Stomach (tissue), 9 donors: ENCODE results near the gene LEFTY2. TPM values are rescaled to one million over a fixed set of nuclear protein-coding genes. Genes with fewer than 3 reads are reported as not detected.

Source experiments
- DNase-seq, 2 donors: peaks; one replicate each; pipeline versions ENCODE4 v3.0.0 to v3.0.0-alpha.2; 2013 to 2019
- H3K27ac ChIP-seq, 5 donors: fragments of 200-600 bp in 4 of 5; sonication (generic) in 4 of 5; one replicate each; pipeline ENCODE4 v1.5.1; 2013 to 2019; ENCODE audit warnings: mild to moderate bottlenecking in 1 of 5, moderate library complexity in 1 of 5
- H3K27me3 ChIP-seq, 3 donors: fragments of 200-600 bp; sonication (generic); one replicate each; pipeline ENCODE4 v1.5.1; 2017 to 2019; ENCODE audit warnings: mixed run types in 1 of 3
- H3K36me3 ChIP-seq, 4 donors: fragments of 200-600 bp; sonication (generic); 1 replicate in 3 of 4; 2 replicates in 1 of 4; pipeline ENCODE4 v1.5.1; 2016 to 2019
- H3K4me1 ChIP-seq, 4 donors: fragments of 200-600 bp; sonication (generic); one replicate each; pipeline ENCODE4 v1.5.1; 2016 to 2019
- H3K4me3 ChIP-seq, 4 donors: fragments of 200-600 bp; sonication (generic) in 3 of 4; one replicate each; pipeline ENCODE4 v1.5.1; 2016 to 2019; ENCODE audit warnings: mild to moderate bottlenecking in 1 of 4
- H3K9me3 ChIP-seq, 4 donors: fragments of 200-600 bp; sonication (generic); one replicate each; pipeline ENCODE4 v1.5.1; 2016 to 2019
- CTCF ChIP-seq, 7 experiments: fragments of 450-650 bp in 4 of 7; fragments of 200-600 bp in 3 of 7; sonication (generic) in 3 of 7; IDR thresholded peaks; one replicate each; pipeline ENCODE4 v1.5.1; 2016 to 2019; ENCODE audit warnings: antibody characterized with exemption in 7 of 7, control low read depth in 2 of 7, mild to moderate bottlenecking in 1 of 7
- EP300 ChIP-seq: sonication (generic); formaldehyde crosslinking; IDR thresholded peaks from one replicate; pipeline ENCODE4 v1.6.1; 2017; ENCODE audit warnings: antibody characterized with exemption
- POLR2A ChIP-seq, 4 donors: fragments of 450-650 bp; IDR thresholded peaks; one replicate each; pipeline ENCODE4 v1.6.1; 2016; ENCODE audit warnings: antibody characterized with exemption in 4 of 4, control low read depth in 2 of 4, mild to moderate bottlenecking in 1 of 4, moderate library complexity in 1 of 4
- POLR2AphosphoS5 ChIP-seq, 3 donors: sonication (generic); formaldehyde crosslinking; IDR thresholded peaks; one replicate each; pipeline ENCODE4 v1.6.1; 2016; ENCODE audit warnings: antibody characterized with exemption in 3 of 3
- WGBS, 5 donors: extraction: QIAGEN DNeasy Blood & Tissue Kit in 3 of 5; methylation state at CpG; one replicate each; pipeline versions ENCODE4 v1.1.5 to v1.1.7; 2013 to 2018; 5-methylcytosine and 5-hydroxymethylcytosine counted together
- intact Hi-C: fragments of 100-400 bp; cut with DNase I; formaldehyde crosslinking; loops from one replicate; pipeline ENCODE4 v1.15.1; 2023; ENCODE audit warnings: low total_unique reads
- polyA plus RNA-seq, 3 donors: library from polyadenylated mRNA; stranded (reverse); fragments of 200-250 nt; gene quantifications; one replicate each; pipeline ENCODE4 v1.2.3, GENCODE V29; 2013
- total RNA-seq, 5 donors: library from RNA; depleted of rRNA; stranded (reverse); fragments of >200 nt; gene quantifications; one replicate each; pipeline versions ENCODE4 v1.1.0 to v1.2.3, GENCODE V29; 2014 to 2016
- donor health status: healthy with polysubstance abuse.
- donor health status: Bipolar disorder and iron deficiency.
- donor health status: healthy.

LEFTY2 gene
- total and polyA plus RNA-seq, 8 donors = 0.13 to 138 (median 0.18) TPM; not detected in 5

GRCh38 chr1:225944951-225945350 lies 3.9 kb upstream of the LEFTY2 start:
- TF ChIP-seq EP300 (no peak), POLR2AphosphoS5 (IDR thresholded peaks at IDR 0.05) (no peak), CTCF (IDR thresholded peaks at IDR 0.05) (no peak), POLR2A (IDR thresholded peaks at IDR 0.05) (no peak)
- no peaks in the 10 kb centered on the region for H3K36me3 ChIP-seq
- intact Hi-C loops = no loop called here
- H3K27me3 ChIP-seq = peaks cover 0 to under 1% (median under 1%) of the 10 kb centered on the region in 3 donors
- WGBS, 5 donors = 68 to 78% (median 75%) methylated on average over 7 of the region's 7 CpGs; no CpG with 5 or more reads in 1 of the 5 donors
- no peak overlapping the region for H3K27ac ChIP-seq
- DNase-seq = no peak
- peaks cover 6 to 18% (median 9%) of the 10 kb centered on the region in 4 donors for H3K4me1 ChIP-seq
- H3K4me3 ChIP-seq = no peak overlapping the region
- no peaks in the 10 kb centered on the region for H3K9me3 ChIP-seq

DNA sequence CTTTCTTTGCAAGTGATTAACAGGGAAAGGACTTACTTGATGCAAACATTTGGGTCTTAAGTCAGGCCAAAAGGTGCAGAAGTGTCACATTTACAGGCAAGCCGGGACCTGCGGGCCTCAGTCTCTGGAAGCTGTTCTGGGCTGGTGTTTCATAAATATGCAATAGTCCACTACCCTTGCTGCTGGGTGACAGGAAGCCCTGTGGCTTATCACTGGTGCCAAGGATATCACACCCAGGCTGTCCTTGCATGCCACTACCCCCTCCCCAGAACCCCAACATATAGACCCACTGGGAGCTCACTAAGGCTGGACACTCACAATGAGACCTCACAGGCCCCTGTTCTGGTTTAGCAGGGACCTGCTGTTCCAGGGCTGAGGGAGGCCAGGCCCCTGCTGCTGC lies 3.4 kb upstream of the LEFTY2 start:
- H3K27ac ChIP-seq = no peak overlapping the region
- H3K36me3 ChIP-seq = no peaks in the 10 kb centered on the region
- TF ChIP-seq CTCF (IDR thresholded peaks at IDR 0.05) = no peak
- TF ChIP-seq POLR2AphosphoS5 (IDR thresholded peaks at IDR 0.05) = no peak
- TF ChIP-seq POLR2A (IDR thresholded peaks at IDR 0.05) = no peak
- TF ChIP-seq EP300 = no peak
- WGBS, 5 donors = 73 to 93% (median 90%) methylated on average over 2 of the region's 2 CpGs
- intact Hi-C loops = no loop called here
- DNase-seq = no peak
- no peaks in the 10 kb centered on the region for H3K27me3 ChIP-seq
- H3K4me3 ChIP-seq = no peak overlapping the region
- H3K9me3 ChIP-seq = no peaks in the 10 kb centered on the region
- peaks cover 6 to 23% (median 12%) of the 10 kb centered on the region in 4 donors for H3K4me1 ChIP-seq

GRCh38 chr1:225943582-225943981 lies 2.6 kb upstream of the LEFTY2 start:
- H3K4me3 ChIP-seq = no peak overlapping the region
- DNase-seq = no peak
- H3K4me1 ChIP-seq = peaks cover 6 to 23% (median 12%) of the 10 kb centered on the region in 4 donors
- H3K36me3 ChIP-seq = no peaks in the 10 kb centered on the region
- H3K9me3 ChIP-seq = no peaks in the 10 kb centered on the region
- TF ChIP-seq POLR2AphosphoS5 (IDR thresholded peaks at IDR 0.05) = no peak
- TF ChIP-seq EP300 = no peak
- no peak for TF ChIP-seq POLR2A (IDR thresholded peaks at IDR 0.05)
- TF ChIP-seq CTCF (IDR thresholded peaks at IDR 0.05) = no peak
- H3K27ac ChIP-seq = no peak overlapping the region
- WGBS, 5 donors = 71 to 84% (median 78%) methylated on average over 4 of the region's 4 CpGs
- intact Hi-C loops = no loop called here
- H3K27me3 ChIP-seq = no peaks in the 10 kb centered on the region

GRCh38 chr1:225942574-225942973 lies 1.6 kb upstream of the LEFTY2 start:
- H3K27ac ChIP-seq = peak overlapping the region in 1 of 5 donors; percentile 20
- intact Hi-C loops = no loop called here
- no peak for DNase-seq
- no peak for TF ChIP-seq POLR2A (IDR thresholded peaks at IDR 0.05)
- TF ChIP-seq EP300 = no peak
- TF ChIP-seq CTCF (IDR thresholded peaks at IDR 0.05) = no peak
- no peak for TF ChIP-seq POLR2AphosphoS5 (IDR thresholded peaks at IDR 0.05)
- no peak overlapping the region for H3K4me3 ChIP-seq
- no peaks in the 10 kb centered on the region for H3K27me3 ChIP-seq
- no peaks in the 10 kb centered on the region for H3K36me3 ChIP-seq
- no peaks in the 10 kb centered on the region for H3K9me3 ChIP-seq
- H3K4me1 ChIP-seq = peaks cover 6 to 23% (median 12%) of the 10 kb centered on the region in 4 donors
- 59 to 76% (median 70%) methylated on average over 6 to 7 of the region's 7 CpGs for WGBS, 5 donors
